Embryonic facial prominence (tissue), 1 donor: ENCODE results near the gene MED22.
"Not testable (repeated sequence)": the region's sequence is repeated elsewhere in the genome, so short reads cannot be mapped to it uniquely, and the experiment has no call there.

Experiments used
- DNase-seq: peaks from one replicate; pipeline ENCODE4 v3.0.0-alpha.2; 2016; ENCODE audit errors: extremely low spot score

MED22 gene

GRCh38 chr9:133334888-133335287 lies 13.0 kb downstream of the MED22 start:
- not testable (repeated sequence) for DNase-seq

GRCh38 chr9:133334161-133334560 lies 13.8 kb downstream of the MED22 start:
- no peak for DNase-seq

GRCh38 chr9:133333566-133333965 lies 14.4 kb downstream of the MED22 start:
- no peak for DNase-seq

- DNase-seq = no peak
Observed at GRCh38 chr9:133333011-133333410, 14.9 kb downstream of the MED22 start.

GRCh38 chr9:133332381-133332730 lies 15.6 kb downstream of the MED22 start:
- no peak for DNase-seq

GRCh38 chr9:133331641-133332380 lies 16.1 kb downstream of the MED22 start:
- DNase-seq = no peak

- DNase-seq = no peak
Observed at GRCh38 chr9:133331221-133331620, 16.7 kb downstream of the MED22 start.

GRCh38 chr9:133329306-133330156 lies 18.4 kb downstream of the MED22 start:
- DNase-seq = not testable (repeated sequence)

- no peak for DNase-seq
Observed at GRCh38 chr9:133327834-133328484, 20.0 kb downstream of the MED22 start.

- DNase-seq = not testable (repeated sequence)
Observed at GRCh38 chr9:133327021-133327420, 20.9 kb downstream of the MED22 start.

- DNase-seq = no peak
Observed at GRCh38 chr9:133323991-133324703, 23.8 kb downstream of the MED22 start.

- DNase-seq = no peak
Observed at GRCh38 chr9:133323211-133323610, 24.7 kb downstream of the MED22 start.

- DNase-seq = no peak
Observed at GRCh38 chr9:133322701-133323100, 25.2 kb downstream of the MED22 start.

- no peak for DNase-seq
Observed at GRCh38 chr9:133321411-133321935, 26.5 kb downstream of the MED22 start.

- no peak for DNase-seq
Observed at GRCh38 chr9:133320421-133320881, 27.5 kb downstream of the MED22 start.

- not testable (repeated sequence) for DNase-seq
Observed at GRCh38 chr9:133317551-133317950, 30.4 kb downstream of the MED22 start.

GRCh38 chr9:133315997-133316396 lies 31.9 kb downstream of the MED22 start:
- no peak for DNase-seq

- no peak for DNase-seq
Observed at GRCh38 chr9:133309608-133310007, 38.3 kb downstream of the MED22 start.

- no peak for DNase-seq
Observed at GRCh38 chr9:133307301-133307700, 40.6 kb downstream of the MED22 start.

- no peak for DNase-seq
Observed at GRCh38 chr9:133306242-133307204, 41.4 kb downstream of the MED22 start.
